SK-N-SH treated with all-trans-retinoic acid at 6 μM for 48 hours (cell line): ENCODE data around the gene CCDC40.

Experiments used
- ATAC-seq: fragments of 200-7000 bp; cut with Tn5 transposase; 3 replicates; pipeline ENCODE4 v1.9.1; 2020; ENCODE audit warnings: mild to moderate bottlenecking, moderate library complexity
- ARNTL ChIP-seq: fragments of 450-650 bp; formaldehyde crosslinking; IDR thresholded peaks from 2 replicates; pipeline ENCODE4 v1.5.0; 2020; ENCODE audit warnings: low read depth, mild to moderate bottlenecking, moderate library complexity, borderline replicate concordance
- BACH2 ChIP-seq: fragments of 250-450 bp; sonication (Bioruptor Pico); IDR thresholded peaks from 2 replicates; pipeline ENCODE4 v1.9.0; 2021; ENCODE audit warnings: mild to moderate bottlenecking, borderline replicate concordance
- CSDC2 ChIP-seq: fragments of 250-450 bp; sonication (Bioruptor Pico); IDR thresholded peaks from 2 replicates; pipeline ENCODE4 v1.5.0; 2020; ENCODE audit warnings: mild to moderate bottlenecking, moderate library complexity
- ESRRG ChIP-seq: fragments of 250-450 bp; sonication (Bioruptor Pico); IDR thresholded peaks from 2 replicates; pipeline ENCODE4 v1.6.1; 2021; ENCODE audit warnings: mild to moderate bottlenecking
- GLIS3 ChIP-seq: fragments of 250-450 bp; sonication (Bioruptor Pico); IDR thresholded peaks from 2 replicates; pipeline ENCODE4 v1.5.0; 2020; ENCODE audit warnings: mild to moderate bottlenecking, moderate library complexity
- ISL1 ChIP-seq: fragments of 250-450 bp; sonication (Bioruptor Pico); IDR thresholded peaks from 2 replicates; pipeline ENCODE4 v2.1.2; 2022; ENCODE audit warnings: mild to moderate bottlenecking, moderate library complexity
- OSR1 ChIP-seq: fragments of 250-450 bp; sonication (Bioruptor Pico); IDR thresholded peaks from 2 replicates; pipeline ENCODE4 v1.8.0; 2022; ENCODE audit warnings: moderate library complexity, mild to moderate bottlenecking, inconsistent platforms
- PPARA ChIP-seq: fragments of 250-450 bp; sonication (Bioruptor Pico); IDR thresholded peaks from 2 replicates; pipeline ENCODE4 v1.5.0; 2020; ENCODE audit warnings: mild to moderate bottlenecking, borderline replicate concordance
- RARB ChIP-seq: fragments of 250-450 bp; sonication (Bioruptor Pico); IDR thresholded peaks from 2 replicates; pipeline ENCODE4 v1.8.0; 2021; ENCODE audit warnings: mild to moderate bottlenecking, moderate library complexity
- SNAI2 ChIP-seq: fragments of 250-450 bp; sonication (Bioruptor Pico); IDR thresholded peaks from 2 replicates; pipeline ENCODE4 v1.5.0; 2020; ENCODE audit warnings: mild to moderate bottlenecking, moderate library complexity
- TCF4 ChIP-seq: fragments of 250-450 bp; sonication (Bioruptor Pico); IDR thresholded peaks from 2 replicates; pipeline ENCODE4 v1.8.0; 2021; ENCODE audit warnings: mild to moderate bottlenecking, moderate library complexity, borderline replicate concordance
- TOX ChIP-seq: fragments of 250-450 bp; sonication (Bioruptor Pico); IDR thresholded peaks from 2 replicates; pipeline ENCODE4 v1.8.0; 2021; ENCODE audit warnings: mild to moderate bottlenecking, moderate library complexity, borderline replicate concordance
- ZC3H10 ChIP-seq: fragments of 250-450 bp; sonication (Bioruptor Pico); IDR thresholded peaks from 2 replicates; pipeline ENCODE4 v1.5.1; 2021; ENCODE audit warnings: mild to moderate bottlenecking, moderate library complexity
- ZFP3 ChIP-seq: fragments of 250-450 bp; sonication (Bioruptor Pico); IDR thresholded peaks from 2 replicates; pipeline ENCODE4 v1.5.0; 2020; ENCODE audit warnings: mild to moderate bottlenecking, moderate library complexity
- ZNF565 ChIP-seq: fragments of 450-650 bp; formaldehyde crosslinking; conservative IDR thresholded peaks from 2 replicates; pipeline ENCODE4 v1.5.0; 2020; ENCODE audit warnings: low read depth, mild to moderate bottlenecking, moderate library complexity
- ZNF70 ChIP-seq: fragments of 450-650 bp; formaldehyde crosslinking; IDR thresholded peaks from 2 replicates; pipeline ENCODE4 v1.5.0; 2020; ENCODE audit warnings: mild to moderate bottlenecking, moderate library complexity
- TF ChIP-seq, protein P1 (sequence below): fragments of 250-450 bp; sonication (Bioruptor Pico); IDR thresholded peaks from 2 replicates; pipeline ENCODE4 v1.8.0; 2020; ENCODE audit warnings: mild to moderate bottlenecking, moderate library complexity, borderline replicate concordance
- TF ChIP-seq, protein P2 (sequence below): fragments of 250-450 bp; sonication (Bioruptor Pico); IDR thresholded peaks from 2 replicates; pipeline ENCODE4 v1.5.1; 2021; ENCODE audit warnings: mild to moderate bottlenecking, moderate library complexity
- TF ChIP-seq, protein P3 (sequence below): fragments of 250-450 bp; sonication (Bioruptor Pico); IDR thresholded peaks from 2 replicates; pipeline ENCODE4 v1.5.0; 2020; ENCODE audit warnings: mild to moderate bottlenecking, moderate library complexity
- TF ChIP-seq, protein P4 (sequence below): fragments of 250-450 bp; sonication (Bioruptor Pico); IDR thresholded peaks from 2 replicates; pipeline ENCODE4 v1.8.0; 2021; ENCODE audit warnings: low read depth, mild to moderate bottlenecking, moderate library complexity, borderline replicate concordance
- TF ChIP-seq, protein P5 (sequence below): fragments of 250-450 bp; sonication (Bioruptor Pico); IDR thresholded peaks from 2 replicates; pipeline ENCODE4 v1.5.1; 2020; ENCODE audit warnings: low read depth, mild to moderate bottlenecking, moderate library complexity

CCDC40 gene

DNA sequence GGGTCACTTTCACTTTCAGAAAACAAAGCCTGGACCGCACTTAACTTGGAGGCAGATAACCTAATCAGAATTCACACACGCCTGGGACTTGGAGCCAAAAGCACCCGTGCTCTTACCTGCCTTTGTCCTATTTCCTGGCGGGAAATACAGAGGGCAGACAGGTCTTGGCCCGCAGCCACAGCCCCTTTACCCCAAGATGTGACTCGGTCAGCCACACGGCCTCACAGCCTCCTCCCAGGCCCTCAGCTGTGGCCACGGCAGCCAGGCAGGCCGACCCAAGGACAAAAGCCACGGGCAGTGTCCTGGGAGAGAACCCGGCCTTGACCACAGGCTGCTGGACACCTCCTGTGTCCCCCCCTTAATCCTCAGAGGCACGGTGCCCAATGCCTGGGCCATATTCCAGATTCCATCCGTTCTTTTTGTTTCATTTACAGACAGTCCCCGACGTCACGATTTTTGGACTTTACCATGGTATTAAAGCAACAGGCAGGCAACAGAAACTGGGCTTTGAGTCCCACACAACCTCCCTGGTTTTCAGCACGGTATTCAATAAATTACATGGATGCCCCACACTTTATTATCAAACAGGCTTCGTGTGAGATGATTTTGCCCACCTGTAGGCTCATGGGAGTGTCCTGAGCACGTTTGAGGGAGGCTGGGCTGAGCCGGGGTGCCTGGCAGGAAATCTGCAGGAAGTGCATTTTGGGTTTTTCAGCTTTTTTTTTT is 34.8 kb downstream of the CCDC40 start:
- no peak for ATAC-seq
- TF ChIP-seq, protein P1, sequence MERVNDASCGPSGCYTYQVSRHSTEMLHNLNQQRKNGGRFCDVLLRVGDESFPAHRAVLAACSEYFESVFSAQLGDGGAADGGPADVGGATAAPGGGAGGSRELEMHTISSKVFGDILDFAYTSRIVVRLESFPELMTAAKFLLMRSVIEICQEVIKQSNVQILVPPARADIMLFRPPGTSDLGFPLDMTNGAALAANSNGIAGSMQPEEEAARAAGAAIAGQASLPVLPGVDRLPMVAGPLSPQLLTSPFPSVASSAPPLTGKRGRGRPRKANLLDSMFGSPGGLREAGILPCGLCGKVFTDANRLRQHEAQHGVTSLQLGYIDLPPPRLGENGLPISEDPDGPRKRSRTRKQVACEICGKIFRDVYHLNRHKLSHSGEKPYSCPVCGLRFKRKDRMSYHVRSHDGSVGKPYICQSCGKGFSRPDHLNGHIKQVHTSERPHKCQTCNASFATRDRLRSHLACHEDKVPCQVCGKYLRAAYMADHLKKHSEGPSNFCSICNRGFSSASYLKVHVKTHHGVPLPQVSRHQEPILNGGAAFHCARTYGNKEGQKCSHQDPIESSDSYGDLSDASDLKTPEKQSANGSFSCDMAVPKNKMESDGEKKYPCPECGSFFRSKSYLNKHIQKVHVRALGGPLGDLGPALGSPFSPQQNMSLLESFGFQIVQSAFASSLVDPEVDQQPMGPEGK (CRISPR knock-in tag): no peak
- no peak for TF ChIP-seq RARB (CRISPR knock-in tag)
- TF ChIP-seq CSDC2: no peak
- TF ChIP-seq ESRRG (CRISPR knock-in tag): no peak
- TF ChIP-seq, protein P2, sequence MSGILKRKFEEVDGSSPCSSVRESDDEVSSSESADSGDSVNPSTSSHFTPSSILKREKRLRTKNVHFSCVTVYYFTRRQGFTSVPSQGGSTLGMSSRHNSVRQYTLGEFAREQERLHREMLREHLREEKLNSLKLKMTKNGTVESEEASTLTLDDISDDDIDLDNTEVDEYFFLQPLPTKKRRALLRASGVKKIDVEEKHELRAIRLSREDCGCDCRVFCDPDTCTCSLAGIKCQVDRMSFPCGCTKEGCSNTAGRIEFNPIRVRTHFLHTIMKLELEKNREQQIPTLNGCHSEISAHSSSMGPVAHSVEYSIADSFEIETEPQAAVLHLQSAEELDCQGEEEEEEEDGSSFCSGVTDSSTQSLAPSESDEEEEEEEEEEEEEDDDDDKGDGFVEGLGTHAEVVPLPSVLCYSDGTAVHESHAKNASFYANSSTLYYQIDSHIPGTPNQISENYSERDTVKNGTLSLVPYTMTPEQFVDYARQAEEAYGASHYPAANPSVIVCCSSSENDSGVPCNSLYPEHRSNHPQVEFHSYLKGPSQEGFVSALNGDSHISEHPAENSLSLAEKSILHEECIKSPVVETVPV (CRISPR knock-in tag): no peak
- TF ChIP-seq ZNF70: no peak
- no peak for TF ChIP-seq SNAI2 (CRISPR knock-in tag)
- no peak for TF ChIP-seq GLIS3
- no peak for TF ChIP-seq BACH2
- TF ChIP-seq ZFP3 (CRISPR knock-in tag): no peak
- TF ChIP-seq, protein P3, sequence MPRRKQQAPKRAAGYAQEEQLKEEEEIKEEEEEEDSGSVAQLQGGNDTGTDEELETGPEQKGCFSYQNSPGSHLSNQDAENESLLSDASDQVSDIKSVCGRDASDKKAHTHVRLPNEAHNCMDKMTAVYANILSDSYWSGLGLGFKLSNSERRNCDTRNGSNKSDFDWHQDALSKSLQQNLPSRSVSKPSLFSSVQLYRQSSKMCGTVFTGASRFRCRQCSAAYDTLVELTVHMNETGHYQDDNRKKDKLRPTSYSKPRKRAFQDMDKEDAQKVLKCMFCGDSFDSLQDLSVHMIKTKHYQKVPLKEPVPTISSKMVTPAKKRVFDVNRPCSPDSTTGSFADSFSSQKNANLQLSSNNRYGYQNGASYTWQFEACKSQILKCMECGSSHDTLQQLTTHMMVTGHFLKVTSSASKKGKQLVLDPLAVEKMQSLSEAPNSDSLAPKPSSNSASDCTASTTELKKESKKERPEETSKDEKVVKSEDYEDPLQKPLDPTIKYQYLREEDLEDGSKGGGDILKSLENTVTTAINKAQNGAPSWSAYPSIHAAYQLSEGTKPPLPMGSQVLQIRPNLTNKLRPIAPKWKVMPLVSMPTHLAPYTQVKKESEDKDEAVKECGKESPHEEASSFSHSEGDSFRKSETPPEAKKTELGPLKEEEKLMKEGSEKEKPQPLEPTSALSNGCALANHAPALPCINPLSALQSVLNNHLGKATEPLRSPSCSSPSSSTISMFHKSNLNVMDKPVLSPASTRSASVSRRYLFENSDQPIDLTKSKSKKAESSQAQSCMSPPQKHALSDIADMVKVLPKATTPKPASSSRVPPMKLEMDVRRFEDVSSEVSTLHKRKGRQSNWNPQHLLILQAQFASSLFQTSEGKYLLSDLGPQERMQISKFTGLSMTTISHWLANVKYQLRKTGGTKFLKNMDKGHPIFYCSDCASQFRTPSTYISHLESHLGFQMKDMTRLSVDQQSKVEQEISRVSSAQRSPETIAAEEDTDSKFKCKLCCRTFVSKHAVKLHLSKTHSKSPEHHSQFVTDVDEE (CRISPR knock-in tag): no peak
- TF ChIP-seq ZC3H10 (CRISPR knock-in tag): no peak
- no peak for TF ChIP-seq ARNTL (CRISPR knock-in tag)
- TF ChIP-seq, protein P4, sequence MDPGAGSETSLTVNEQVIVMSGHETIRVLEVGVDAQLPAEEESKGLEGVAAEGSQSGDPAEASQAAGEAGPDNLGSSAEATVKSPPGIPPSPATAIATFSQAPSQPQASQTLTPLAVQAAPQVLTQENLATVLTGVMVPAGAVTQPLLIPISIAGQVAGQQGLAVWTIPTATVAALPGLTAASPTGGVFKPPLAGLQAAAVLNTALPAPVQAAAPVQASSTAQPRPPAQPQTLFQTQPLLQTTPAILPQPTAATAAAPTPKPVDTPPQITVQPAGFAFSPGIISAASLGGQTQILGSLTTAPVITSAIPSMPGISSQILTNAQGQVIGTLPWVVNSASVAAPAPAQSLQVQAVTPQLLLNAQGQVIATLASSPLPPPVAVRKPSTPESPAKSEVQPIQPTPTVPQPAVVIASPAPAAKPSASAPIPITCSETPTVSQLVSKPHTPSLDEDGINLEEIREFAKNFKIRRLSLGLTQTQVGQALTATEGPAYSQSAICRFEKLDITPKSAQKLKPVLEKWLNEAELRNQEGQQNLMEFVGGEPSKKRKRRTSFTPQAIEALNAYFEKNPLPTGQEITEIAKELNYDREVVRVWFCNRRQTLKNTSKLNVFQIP (CRISPR knock-in tag): no peak

DNA sequence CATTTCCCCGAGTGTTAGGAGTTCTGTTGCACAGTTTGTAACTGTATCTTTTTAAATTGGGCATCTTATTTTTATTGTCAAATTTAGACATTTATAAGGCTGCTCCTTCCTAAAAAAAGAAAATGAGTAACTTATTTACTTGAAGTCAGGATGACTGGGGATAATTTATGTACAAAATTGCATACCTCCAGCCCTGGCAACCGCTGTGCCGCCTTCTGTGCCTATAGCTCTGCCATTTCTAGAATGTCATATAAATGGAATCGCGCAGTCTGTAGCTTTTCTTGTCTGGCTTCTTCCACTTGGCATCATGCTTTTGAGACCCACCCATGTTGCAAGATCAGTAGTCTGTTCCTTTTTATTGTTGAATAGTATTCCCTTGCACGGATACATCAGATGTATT is 36.0 kb downstream of the CCDC40 start:
- no peak for TF ChIP-seq TCF4 (CRISPR knock-in tag)
- no peak for TF ChIP-seq ZNF70
- TF ChIP-seq PPARA (CRISPR knock-in tag): no peak
- TF ChIP-seq, protein P4 (CRISPR knock-in tag): no peak
- TF ChIP-seq BACH2: no peak
- TF ChIP-seq ZFP3 (CRISPR knock-in tag): no peak
- ATAC-seq: no peak

DNA sequence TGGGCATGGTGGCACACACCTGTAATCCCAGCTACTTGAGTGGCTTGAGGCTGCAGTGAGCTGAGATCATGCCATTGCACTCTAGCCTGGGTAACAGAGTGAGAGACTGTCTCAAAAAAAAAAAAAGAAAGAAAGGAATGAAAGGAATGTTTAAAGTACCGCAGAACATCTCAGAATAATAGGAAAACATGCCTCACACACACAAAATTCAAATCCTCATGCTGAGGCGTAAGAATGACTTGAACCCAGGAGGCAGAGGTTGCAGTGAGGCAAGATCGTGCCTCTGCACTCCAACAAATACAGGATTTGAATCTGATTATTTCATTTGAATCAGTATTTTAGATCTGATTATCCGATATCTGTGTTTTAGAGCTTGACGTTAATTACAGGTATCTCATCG is 43.6 kb downstream of the CCDC40 start:
- ATAC-seq: no peak
- TF ChIP-seq ISL1 (CRISPR knock-in tag) (no peak), ZFP3 (CRISPR knock-in tag) (no peak), ARNTL (CRISPR knock-in tag) (no peak), ZNF565 (CRISPR knock-in tag) (no peak), TOX (CRISPR knock-in tag) (no peak), GLIS3 (no peak), ZNF70 (no peak), OSR1 (CRISPR knock-in tag) (no peak), SNAI2 (CRISPR knock-in tag) (no peak), TCF4 (CRISPR knock-in tag) (no peak), PPARA (CRISPR knock-in tag) (no peak), ZC3H10 (CRISPR knock-in tag) (no peak), CSDC2 (no peak), BACH2 (no peak)
- TF ChIP-seq, protein P2 (CRISPR knock-in tag): no peak
- TF ChIP-seq, protein P1 (CRISPR knock-in tag): no peak
- TF ChIP-seq, protein P5, sequence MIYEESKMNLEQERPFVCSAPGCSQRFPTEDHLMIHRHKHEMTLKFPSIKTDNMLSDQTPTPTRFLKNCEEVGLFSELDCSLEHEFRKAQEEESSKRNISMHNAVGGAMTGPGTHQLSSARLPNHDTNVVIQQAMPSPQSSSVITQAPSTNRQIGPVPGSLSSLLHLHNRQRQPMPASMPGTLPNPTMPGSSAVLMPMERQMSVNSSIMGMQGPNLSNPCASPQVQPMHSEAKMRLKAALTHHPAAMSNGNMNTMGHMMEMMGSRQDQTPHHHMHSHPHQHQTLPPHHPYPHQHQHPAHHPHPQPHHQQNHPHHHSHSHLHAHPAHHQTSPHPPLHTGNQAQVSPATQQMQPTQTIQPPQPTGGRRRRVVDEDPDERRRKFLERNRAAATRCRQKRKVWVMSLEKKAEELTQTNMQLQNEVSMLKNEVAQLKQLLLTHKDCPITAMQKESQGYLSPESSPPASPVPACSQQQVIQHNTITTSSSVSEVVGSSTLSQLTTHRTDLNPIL: no peak
